Thyroid gland (tissue), 4 donors: ENCODE data around the gene RNF5. TPM values are rescaled to one million over a fixed set of nuclear protein-coding genes. Genes with fewer than 3 reads are reported as not detected.
A peak's percentile ranks its signal among the peaks of the same experiment; 100 is the strongest.

Experiments
- DNase-seq, 2 donors: peaks; one replicate each; pipeline ENCODE4 v3.0.0-alpha.2; 2019
- H3K27ac ChIP-seq, 3 donors: fragments of 200-600 bp; sonication (generic); 1 replicate in 2 of 3; 2 replicates in 1 of 3; pipeline ENCODE4 v1.5.1; 2016 to 2019; ENCODE audit warnings: mild to moderate bottlenecking in 1 of 3, moderate library complexity in 1 of 3
- H3K27me3 ChIP-seq: fragments of 200-600 bp; sonication (generic); one replicate; pipeline ENCODE4 v1.5.1; 2019
- H3K36me3 ChIP-seq, 2 donors: fragments of 200-600 bp; sonication (generic); one replicate each; pipeline ENCODE4 v1.5.1; 2016 to 2019
- H3K4me1 ChIP-seq, 2 donors: fragments of 200-600 bp; sonication (generic); one replicate each; pipeline ENCODE4 v1.5.1; 2017 to 2019
- H3K4me3 ChIP-seq, 3 donors: fragments of 200-600 bp; sonication (generic); replicated peaks in 1 of 3; 1 replicate in 2 of 3; 2 replicates in 1 of 3; pipeline ENCODE4 v1.5.1; 2016; ENCODE audit warnings: mild to moderate bottlenecking in 1 of 3
- H3K9me3 ChIP-seq: fragments of 200-600 bp; sonication (generic); one replicate; pipeline ENCODE4 v1.5.1; 2017
- CTCF ChIP-seq, 6 experiments: fragments of 200-600 bp in 3 of 6; fragments of 450-650 bp in 3 of 6; sonication (generic) in 3 of 6; IDR thresholded peaks; one replicate each; pipeline ENCODE4 v1.5.1; 2016 to 2019; ENCODE audit warnings: antibody characterized with exemption in 6 of 6, mild to moderate bottlenecking in 2 of 6, inconsistent platforms in 1 of 6, moderate library complexity in 1 of 6
- POLR2A ChIP-seq, 2 donors: fragments of 450-650 bp; IDR thresholded peaks; one replicate each; pipeline ENCODE4 v1.6.1; 2017; ENCODE audit warnings: antibody characterized with exemption in 2 of 2, mild to moderate bottlenecking in 2 of 2, moderate library complexity in 1 of 2
- WGBS, 2 donors: methylation state at CpG; one replicate each; pipeline ENCODE4 v1.1.5; 2017; 5-methylcytosine and 5-hydroxymethylcytosine counted together
- intact Hi-C: fragments of 100-400 bp; cut with DNase I; formaldehyde crosslinking; loops from one replicate; pipeline ENCODE4 v1.15.1; 2023
- total RNA-seq, 4 donors: library from RNA; depleted of rRNA; stranded (reverse); fragments of >200 nt; gene quantifications; one replicate each; pipeline ENCODE4 v1.2.3, GENCODE V29; 2016

RNF5 gene
- total RNA-seq, 4 donors from 2014 or later = 64.0 to 114 (median 107) TPM

- Histone ChIP-seq H3K9me3 (no peaks in the 10 kb centered on the region), H3K4me1 (peaks cover 25 to 26% of the 10 kb centered on the region in 2 donors), H3K27ac (peak overlapping the region; percentile 68 to 95 (median 95)), H3K27me3 (no peaks in the 10 kb centered on the region), H3K36me3 (peaks cover 0 to 7% of the 10 kb centered on the region in 2 donors), H3K4me3 (peak overlapping the region in 2 of 3 donors; percentile 51 to 92)
- TF ChIP-seq CTCF (IDR thresholded peaks at IDR 0.05) = no peak
- peak in 1 of 2 donors; percentile 40 for TF ChIP-seq POLR2A (IDR thresholded peaks at IDR 0.05)
- intact Hi-C loops = loop anchor here (5.0 to 10.0 kb wide), 2 partner anchors 36 to 108 kb away; no protein-coding TSS in a partner anchor
- peak; percentile 87 to 89 for DNase-seq
- 13 to 33% methylated on average over 35 of the region's 35 CpGs for WGBS, 2 donors
Measured at GRCh38 chr6:32152769-32153563, 25.2 kb upstream of the RNF5 start.

GRCh38 chr6:32153564-32154513 is 24.4 kb upstream of the RNF5 start, which contains the start of gene PPT2:
Gene PPT2 (plus strand): TSS chr6:32154141. CDS start chr6:32154595, 454 bp downstream.
- Histone ChIP-seq H3K4me1 (peaks cover 25 to 26% of the 10 kb centered on the region in 2 donors), H3K27me3 (no peaks in the 10 kb centered on the region), H3K9me3 (no peaks in the 10 kb centered on the region), H3K27ac (peak within 1 kb of the TSS; percentile 68 to 95 (median 95)), H3K36me3 (peaks cover 0 to 7% of the 10 kb centered on the region in 2 donors), H3K4me3 (peak within 1 kb of the TSS; percentile 51 to 92 (median 57))
- intact Hi-C loops = loop anchor here (5.0 to 10.0 kb wide), 2 partner anchors 37 to 109 kb away; no protein-coding TSS in a partner anchor
- peak in 1 of 2 donors; percentile 60 for TF ChIP-seq POLR2A (IDR thresholded peaks at IDR 0.05)
- TF ChIP-seq CTCF (IDR thresholded peaks at IDR 0.05) = peak in 4 of 6 experiments; percentile 6 to 32 (median 27)
- peak; percentile 86 to 93 for DNase-seq
- WGBS, 2 donors = 0 to 1% methylated on average over 46 to 49 of the region's 52 CpGs

GRCh38 chr6:32154514-32155161 is 23.6 kb upstream of the RNF5 start:
- Histone ChIP-seq H3K36me3 (peaks cover 0 to 7% of the 10 kb centered on the region in 2 donors), H3K4me1 (peaks cover 25 to 26% of the 10 kb centered on the region in 2 donors), H3K27ac (peak overlapping the region; percentile 68 to 95 (median 95)), H3K4me3 (peak overlapping the region; percentile 51 to 92 (median 57)), H3K27me3 (no peaks in the 10 kb centered on the region), H3K9me3 (no peaks in the 10 kb centered on the region)
- intact Hi-C loops = loop anchor here (5.0 to 10.0 kb wide), 2 partner anchors 37 to 110 kb away; no protein-coding TSS in a partner anchor
- DNase-seq = peak; percentile 87
- TF ChIP-seq CTCF (IDR thresholded peaks at IDR 0.05) (peak; percentile 29 to 84 (median 74)), POLR2A (IDR thresholded peaks at IDR 0.05) (no peak)
- 5 to 9% methylated on average over 12 to 13 of the region's 34 CpGs for WGBS, 2 donors

GRCh38 chr6:32156891-32157290 is 21.3 kb upstream of the RNF5 start:
- Histone ChIP-seq H3K4me3 (no peak overlapping the region), H3K27ac (no peak overlapping the region), H3K27me3 (no peaks in the 10 kb centered on the region), H3K9me3 (no peaks in the 10 kb centered on the region), H3K4me1 (peaks cover 25 to 26% of the 10 kb centered on the region in 2 donors), H3K36me3 (peaks cover 0 to 7% of the 10 kb centered on the region in 2 donors)
- WGBS, 2 donors = 90 to 95% methylated on average over 9 of the region's 9 CpGs
- TF ChIP-seq CTCF (IDR thresholded peaks at IDR 0.05) (no peak), POLR2A (IDR thresholded peaks at IDR 0.05) (no peak)
- DNase-seq = no peak
- intact Hi-C loops = loop anchor here (10.0 kb wide), 1 partner anchor 112 kb away; no protein-coding TSS in a partner anchor
